GM12878 (cell line): ENCODE results near the gene CCNI. TPM values are rescaled to one million over a fixed set of nuclear protein-coding genes. Genes with fewer than 3 reads are reported as not detected.

Source experiments
- ATAC-seq: fragments of 200-7000 bp; cut with Tn5 transposase; 3 replicates; pipeline ENCODE4 v1.9.1; 2020; ENCODE audit warnings: mild to moderate bottlenecking, moderate library complexity
- BruUV-seq: library from RNA; stranded (reverse); fragments of 400-500 nt; replicated peaks from 2 replicates; lab custom pipeline; 2021; lab: Mats Ljungman, UMichigan
- CTCF ChIA-PET: fragments of 300-600 bp; sonication (Branson Sonifier 250); formaldehyde crosslinking; extraction: SDS; loops from one replicate; lab custom pipeline; 2021; ENCODE audit warnings: inconsistent platforms; lab: Yijun Ruan, JAX
- POLR2A ChIA-PET: fragments of 350-600 bp; formaldehyde crosslinking; extraction: SDS; loops from one replicate; lab custom pipeline; 2021; ENCODE audit warnings: inconsistent platforms; lab: Charles Lee
- RAD21 ChIA-PET: fragments of 300-600 bp; sonication (Branson Sonifier 250); formaldehyde crosslinking; loops from one replicate; lab custom pipeline; 2023; ENCODE audit warnings: antibody characterized with exemption; ENCODE audit not compliant: unreplicated experiment; lab: Charles Lee
- SMC1A ChIA-PET: fragments of 300-600 bp; sonication (Branson Sonifier 250); formaldehyde crosslinking; loops from one replicate; lab custom pipeline; 2023; ENCODE audit not compliant: unreplicated experiment, uncharacterized antibody; lab: Charles Lee
- DNase-seq: peaks from one replicate; pipeline ENCODE4 v3.0.0-alpha.2; 2011; ENCODE audit warnings: low read depth, low spot score
- FAIRE-seq: peaks from 3 replicates; lab custom pipeline; 2011; peaks lifted over from hg19 to GRCh38; lab: Jason Lieb, UNC
- H2AFZ ChIP-seq: 2 replicates; pipeline ENCODE4 v1.6.0; 2011; ENCODE audit warnings: low read depth, low read length, control low read depth; ENCODE audit not compliant: control insufficient read depth
- H3K27ac ChIP-seq: 2 replicates; pipeline ENCODE4 v1.5.1; 2011; ENCODE audit warnings: control low read depth; ENCODE audit not compliant: control insufficient read depth, insufficient read depth
- H3K27me3 ChIP-seq, 2 experiments: replicated peaks in 1 of 2; 2 replicates each; pipeline versions ENCODE4 v1.6.0 to v1.6.1; 2011; ENCODE audit warnings: low read length in 1 of 2; ENCODE audit not compliant: control insufficient read depth in 2 of 2, insufficient read depth in 2 of 2
- H3K36me3 ChIP-seq, 2 experiments: 2 replicates each; pipeline ENCODE4 v1.5.1; 2011; ENCODE audit warnings: low read length in 1 of 2; ENCODE audit not compliant: control insufficient read depth in 2 of 2, insufficient read depth in 2 of 2
- H3K4me1 ChIP-seq: 2 replicates; pipeline ENCODE4 v1.6.1; 2011; ENCODE audit warnings: mild to moderate bottlenecking, low read length, moderate library complexity, mixed read lengths; ENCODE audit not compliant: control insufficient read depth, insufficient read depth
- H3K4me2 ChIP-seq: 2 replicates; pipeline ENCODE4 v1.6.0; 2011; ENCODE audit warnings: control low read depth; ENCODE audit not compliant: control insufficient read depth, insufficient read depth
- H3K4me3 ChIP-seq: fragments of 200-600 bp; sonication (generic); 2 replicates; pipeline ENCODE4 v1.5.1; 2016
- H3K79me2 ChIP-seq: 2 replicates; pipeline ENCODE4 v1.6.0; 2011; ENCODE audit warnings: low read length; ENCODE audit not compliant: control insufficient read depth, insufficient read depth
- H3K9ac ChIP-seq: 2 replicates; pipeline ENCODE4 v1.8.0; 2011; ENCODE audit warnings: low read length, control low read depth, mixed read lengths; ENCODE audit not compliant: control insufficient read depth, insufficient read depth
- H3K9me3 ChIP-seq: replicated peaks from 3 replicates; pipeline ENCODE4 v1.5.1; 2011; ENCODE audit warnings: mild to moderate bottlenecking, low read length; ENCODE audit not compliant: control insufficient read depth, insufficient read depth
- H4K20me1 ChIP-seq: 2 replicates; pipeline ENCODE4 v1.6.0; 2011; ENCODE audit not compliant: control insufficient read depth, insufficient read depth
- CREM ChIP-seq: IDR thresholded peaks from 2 replicates; pipeline ENCODE4 v1.6.1; 2014; ENCODE audit warnings: antibody characterized with exemption, low read depth
- GABPA ChIP-seq: IDR thresholded peaks from 2 replicates; pipeline ENCODE4 v1.6.1; 2014; ENCODE audit warnings: antibody characterized with exemption, low read depth, mild to moderate bottlenecking, inconsistent platforms
- HCFC1 ChIP-seq: fragments of 150-350 bp; IDR thresholded peaks from 2 replicates; pipeline ENCODE4 v1.6.1; 2014; ENCODE audit warnings: low read length
- HDAC2 ChIP-seq: fragments of 200-600 bp; sonication (generic); IDR thresholded peaks from 2 replicates; pipeline ENCODE4 v1.6.1; 2017
- JUNB ChIP-seq: IDR thresholded peaks from 2 replicates; pipeline ENCODE4 v1.6.1; 2016; ENCODE audit warnings: antibody characterized with exemption, mild to moderate bottlenecking
- RB1 ChIP-seq: fragments of 450-650 bp; formaldehyde crosslinking; IDR thresholded peaks from 2 replicates; pipeline ENCODE4 v1.6.1; 2017; ENCODE audit warnings: mild to moderate bottlenecking, borderline replicate concordance
- SUZ12 ChIP-seq: fragments of 200-600 bp; sonication (generic); IDR thresholded peaks from one replicate; pipeline ENCODE4 v1.6.1; 2018; ENCODE audit warnings: antibody characterized with exemption, mild to moderate bottlenecking; ENCODE audit not compliant: unreplicated experiment
- ZNF24 ChIP-seq: fragments of 450-650 bp; IDR thresholded peaks from 2 replicates; pipeline ENCODE4 v1.6.1; 2017; ENCODE audit warnings: antibody characterized with exemption, mild to moderate bottlenecking
- WGBS: methylation state at CpG from one replicate; pipeline ENCODE4 v1.1.6; 2016; ENCODE audit warnings: low lambda C conversion rate; ENCODE audit not compliant: insufficient replicate concordance, insufficient coverage; ENCODE audit errors: missing lambda C conversion rate; 5-methylcytosine and 5-hydroxymethylcytosine counted together
- in situ Hi-C: fragments of 300-500 bp; cut with MboI; formaldehyde crosslinking; loops from 9 replicates; pipeline ENCODE4 v1.14.3; 2018; ENCODE audit warnings: mixed read lengths
- intact Hi-C: fragments of 100-400 bp; cut with micrococcal nuclease; formaldehyde crosslinking; loops from one replicate; pipeline ENCODE4 v1.14.2; 2022; ENCODE audit not compliant: unreplicated experiment
- polyA plus RNA-seq, 11 experiments: library from polyadenylated mRNA; depleted of rRNA in 4 of 11; unstranded in 6 of 11; stranded (reverse) in 5 of 11; fragments of >200 nt; fragmentation: Nextera tagmentation in 4 of 11; fragmentation: Illumina TruSeq in 1 of 11; extraction: Ambion mirVana in 4 of 11; extraction: Trizol in 1 of 11; gene quantifications; 1 replicate in 1 of 11; 2 replicates in 10 of 11; pipeline versions ENCODE4 v1.2.1 to v1.2.3, GENCODE V29; 2011 to 2016; ENCODE audit warnings: inconsistent platforms in 2 of 11, missing spikeins in 2 of 11, low read depth in 1 of 11
- total RNA-seq, 4 experiments: library from RNA; depleted of rRNA in 3 of 4; stranded (reverse); fragments of >200 nt in 3 of 4; fragmentation: Illumina TruSeq in 1 of 4; extraction: Trizol in 1 of 4; gene quantifications; 2 replicates each; pipeline versions ENCODE4 v1.2.1 to v1.2.3, GENCODE V29; 2013 to 2021
- TF ChIP-seq, protein P1 (sequence below): IDR thresholded peaks from 2 replicates; pipeline ENCODE4 v1.6.1; 2011; ENCODE audit warnings: borderline replicate concordance, low read depth, mild to moderate bottlenecking, moderate library complexity, mixed read lengths, low read length; ENCODE audit not compliant: insufficient read depth; ENCODE audit errors: extremely low read length
- TF ChIP-seq, protein P2 (sequence below): fragments of 150-350 bp; IDR thresholded peaks from 2 replicates; pipeline ENCODE4 v1.6.1; 2016; ENCODE audit warnings: low read depth, low read length
- TF ChIP-seq, protein P3 (sequence below): IDR thresholded peaks from 2 replicates; pipeline ENCODE4 v1.6.1; 2011; ENCODE audit warnings: low read depth, mild to moderate bottlenecking, low read length, moderate library complexity, borderline replicate concordance; ENCODE audit errors: extremely low read depth
- TF ChIP-seq, protein P4 (sequence below), 3 experiments: IDR thresholded peaks in 2 of 3; conservative IDR thresholded peaks in 1 of 3; 2 replicates each; pipeline ENCODE4 v1.5.1; 2011; ENCODE audit warnings: low read depth in 3 of 3, low read length in 3 of 3, mild to moderate bottlenecking in 3 of 3, control low read depth in 2 of 3, moderate library complexity in 2 of 3, inconsistent platforms in 1 of 3, mixed read lengths in 1 of 3; ENCODE audit not compliant: control insufficient read depth in 2 of 3, insufficient read depth in 1 of 3; ENCODE audit errors: extremely low read depth in 1 of 3

The CCNI gene
- total and polyA plus RNA-seq, 10 of the 15 experiments (the other 5 are each of a cell fraction or from before 2014, with no cell fraction given): 70.6 to 178 (median 105) TPM

DNA sequence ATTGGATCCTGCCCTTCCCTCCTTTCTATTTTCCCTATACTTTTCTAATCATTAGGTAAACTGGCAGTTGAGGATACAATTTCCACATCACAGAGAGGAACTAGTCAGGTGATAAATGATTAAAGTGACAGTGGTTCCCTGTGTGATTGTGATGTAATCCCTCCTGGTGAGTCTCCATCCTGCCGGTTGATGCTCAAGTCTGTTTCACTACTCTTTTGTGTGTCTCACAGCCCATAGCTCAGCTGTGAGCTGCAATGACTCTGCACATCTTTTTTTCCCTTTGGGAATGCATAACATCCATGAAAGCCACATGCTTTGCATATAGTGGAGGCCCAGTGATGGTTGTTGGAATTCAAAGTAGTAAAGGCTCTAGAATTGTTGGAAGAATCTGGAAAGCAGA is 60.4 kb downstream of the CCNI start (continued):
- TF ChIP-seq, protein P1, sequence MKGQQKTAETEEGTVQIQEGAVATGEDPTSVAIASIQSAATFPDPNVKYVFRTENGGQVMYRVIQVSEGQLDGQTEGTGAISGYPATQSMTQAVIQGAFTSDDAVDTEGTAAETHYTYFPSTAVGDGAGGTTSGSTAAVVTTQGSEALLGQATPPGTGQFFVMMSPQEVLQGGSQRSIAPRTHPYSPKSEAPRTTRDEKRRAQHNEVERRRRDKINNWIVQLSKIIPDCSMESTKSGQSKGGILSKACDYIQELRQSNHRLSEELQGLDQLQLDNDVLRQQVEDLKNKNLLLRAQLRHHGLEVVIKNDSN: no peak
- TF ChIP-seq GABPA: no peak

DNA sequence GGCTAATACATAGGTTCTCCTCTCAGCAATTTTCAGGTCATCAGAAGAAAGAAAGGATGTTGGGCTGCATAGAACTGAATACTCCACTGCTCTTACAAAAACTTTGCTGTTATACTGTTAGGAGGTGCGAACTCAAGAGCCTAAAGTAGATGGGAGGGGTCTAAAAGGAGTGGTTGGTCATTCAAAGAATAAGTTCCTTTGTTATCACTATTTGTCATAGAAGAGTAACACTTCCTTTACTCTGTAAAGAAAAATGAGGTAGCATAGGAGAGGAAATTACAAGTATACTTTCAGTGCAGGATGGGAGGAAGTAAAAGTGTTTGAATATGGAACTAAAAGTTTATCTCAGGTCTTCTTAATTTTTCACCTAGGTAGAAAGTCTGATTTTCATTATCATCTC is 61.5 kb downstream of the CCNI start:
- H3K4me1 ChIP-seq: no peaks in the 10 kb centered on the region
- no TSS peak for BruUV-seq
- CTCF ChIA-PET: interaction anchor here (2.0 kb wide), 1 partner anchor 31 kb away, joined by 5 read pairs; no protein-coding TSS in a partner anchor
- ATAC-seq (no peak), DNase-seq (no peak), FAIRE-seq (no peak)
- TF ChIP-seq ZNF24 (no peak), JUNB (no peak), CREM (no peak), HDAC2 (no peak), SUZ12 (no peak), RB1 (no peak), HCFC1 (no peak)
- TF ChIP-seq, protein P2, sequence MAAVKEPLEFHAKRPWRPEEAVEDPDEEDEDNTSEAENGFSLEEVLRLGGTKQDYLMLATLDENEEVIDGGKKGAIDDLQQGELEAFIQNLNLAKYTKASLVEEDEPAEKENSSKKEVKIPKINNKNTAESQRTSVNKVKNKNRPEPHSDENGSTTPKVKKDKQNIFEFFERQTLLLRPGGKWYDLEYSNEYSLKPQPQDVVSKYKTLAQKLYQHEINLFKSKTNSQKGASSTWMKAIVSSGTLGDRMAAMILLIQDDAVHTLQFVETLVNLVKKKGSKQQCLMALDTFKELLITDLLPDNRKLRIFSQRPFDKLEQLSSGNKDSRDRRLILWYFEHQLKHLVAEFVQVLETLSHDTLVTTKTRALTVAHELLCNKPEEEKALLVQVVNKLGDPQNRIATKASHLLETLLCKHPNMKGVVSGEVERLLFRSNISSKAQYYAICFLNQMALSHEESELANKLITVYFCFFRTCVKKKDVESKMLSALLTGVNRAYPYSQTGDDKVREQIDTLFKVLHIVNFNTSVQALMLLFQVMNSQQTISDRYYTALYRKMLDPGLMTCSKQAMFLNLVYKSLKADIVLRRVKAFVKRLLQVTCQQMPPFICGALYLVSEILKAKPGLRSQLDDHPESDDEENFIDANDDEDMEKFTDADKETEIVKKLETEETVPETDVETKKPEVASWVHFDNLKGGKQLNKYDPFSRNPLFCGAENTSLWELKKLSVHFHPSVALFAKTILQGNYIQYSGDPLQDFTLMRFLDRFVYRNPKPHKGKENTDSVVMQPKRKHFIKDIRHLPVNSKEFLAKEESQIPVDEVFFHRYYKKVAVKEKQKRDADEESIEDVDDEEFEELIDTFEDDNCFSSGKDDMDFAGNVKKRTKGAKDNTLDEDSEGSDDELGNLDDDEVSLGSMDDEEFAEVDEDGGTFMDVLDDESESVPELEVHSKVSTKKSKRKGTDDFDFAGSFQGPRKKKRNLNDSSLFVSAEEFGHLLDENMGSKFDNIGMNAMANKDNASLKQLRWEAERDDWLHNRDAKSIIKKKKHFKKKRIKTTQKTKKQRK: no peak
- TF ChIP-seq, protein P3, sequence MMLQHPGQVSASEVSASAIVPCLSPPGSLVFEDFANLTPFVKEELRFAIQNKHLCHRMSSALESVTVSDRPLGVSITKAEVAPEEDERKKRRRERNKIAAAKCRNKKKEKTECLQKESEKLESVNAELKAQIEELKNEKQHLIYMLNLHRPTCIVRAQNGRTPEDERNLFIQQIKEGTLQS: no peak
- TF ChIP-seq, protein P4, sequence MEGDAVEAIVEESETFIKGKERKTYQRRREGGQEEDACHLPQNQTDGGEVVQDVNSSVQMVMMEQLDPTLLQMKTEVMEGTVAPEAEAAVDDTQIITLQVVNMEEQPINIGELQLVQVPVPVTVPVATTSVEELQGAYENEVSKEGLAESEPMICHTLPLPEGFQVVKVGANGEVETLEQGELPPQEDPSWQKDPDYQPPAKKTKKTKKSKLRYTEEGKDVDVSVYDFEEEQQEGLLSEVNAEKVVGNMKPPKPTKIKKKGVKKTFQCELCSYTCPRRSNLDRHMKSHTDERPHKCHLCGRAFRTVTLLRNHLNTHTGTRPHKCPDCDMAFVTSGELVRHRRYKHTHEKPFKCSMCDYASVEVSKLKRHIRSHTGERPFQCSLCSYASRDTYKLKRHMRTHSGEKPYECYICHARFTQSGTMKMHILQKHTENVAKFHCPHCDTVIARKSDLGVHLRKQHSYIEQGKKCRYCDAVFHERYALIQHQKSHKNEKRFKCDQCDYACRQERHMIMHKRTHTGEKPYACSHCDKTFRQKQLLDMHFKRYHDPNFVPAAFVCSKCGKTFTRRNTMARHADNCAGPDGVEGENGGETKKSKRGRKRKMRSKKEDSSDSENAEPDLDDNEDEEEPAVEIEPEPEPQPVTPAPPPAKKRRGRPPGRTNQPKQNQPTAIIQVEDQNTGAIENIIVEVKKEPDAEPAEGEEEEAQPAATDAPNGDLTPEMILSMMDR (IDR thresholded peaks at IDR 0.05 in 2 of 3, conservative IDR thresholded peaks at IDR 0.05 in 1 of 3; ENCODE audit: control insufficient read depth in 2 of 3, extremely low read depth in 1 of 3, insufficient read depth in 1 of 3, low read depth in 3 of 3, low read length in 3 of 3): no peak
- SMC1A ChIA-PET: no interaction called here
- H4K20me1 ChIP-seq: no peaks in the 10 kb centered on the region
- no peaks in the 10 kb centered on the region for H3K27me3 ChIP-seq
- H3K27ac ChIP-seq: no peak overlapping the region
- in situ Hi-C loops: no loop called here
- H3K9me3 ChIP-seq: no peaks in the 10 kb centered on the region
- H2AFZ ChIP-seq: no peak overlapping the region
- H3K79me2 ChIP-seq: no peaks in the 10 kb centered on the region
- 91% methylated on average over 1 of the region's 1 CpG for WGBS
- POLR2A ChIA-PET: no interaction called here
- RAD21 ChIA-PET: no interaction called here
- H3K36me3 ChIP-seq: peaks cover 7 to 29% of the 10 kb centered on the region in 2 experiments
- no peak overlapping the region for H3K9ac ChIP-seq
- H3K4me2 ChIP-seq: no peak overlapping the region
- intact Hi-C loops: no loop called here
- H3K4me3 ChIP-seq: no peak overlapping the region
